Muscle of leg (tissue), 11 donors: Measurements from ENCODE around the gene SORBS1. TPM values are rescaled to one million over a fixed set of nuclear protein-coding genes. Genes with fewer than 3 reads are reported as not detected.

Experiments used
- DNase-seq: peaks from one replicate; pipeline ENCODE4 v3.0.0; 2013
- H3K27ac ChIP-seq: one replicate; pipeline ENCODE4 v1.5.1; 2013; ENCODE audit warnings: mild to moderate bottlenecking, low read length, control low read depth
- H3K27me3 ChIP-seq: one replicate; pipeline ENCODE4 v1.6.1; 2013; ENCODE audit warnings: low read length; ENCODE audit not compliant: control insufficient read depth, insufficient read depth
- H3K36me3 ChIP-seq: one replicate; pipeline ENCODE4 v1.6.1; 2013; ENCODE audit warnings: low read length; ENCODE audit not compliant: control insufficient read depth, insufficient read depth
- H3K4me1 ChIP-seq: one replicate; pipeline ENCODE4 v1.6.1; 2013; ENCODE audit warnings: low read length; ENCODE audit not compliant: control insufficient read depth, insufficient read depth
- H3K4me3 ChIP-seq: one replicate; pipeline ENCODE4 v1.5.1; 2013; ENCODE audit warnings: low read length, control low read depth
- H3K9me3 ChIP-seq: replicated peaks from 2 replicates; pipeline ENCODE4 v1.6.1; 2013; ENCODE audit warnings: low read depth, low read length; ENCODE audit not compliant: control insufficient read depth
- WGBS: methylation state at CpG from one replicate; pipeline ENCODE4 v1.1.5; 2013; ENCODE audit warnings: missing lambda C conversion rate; ENCODE audit not compliant: insufficient coverage; 5-methylcytosine and 5-hydroxymethylcytosine counted together
- polyA plus RNA-seq, 8 donors: library from polyadenylated mRNA; unstranded; fragments of 120-200 nt; gene quantifications; one replicate each; pipeline versions ENCODE4 v1.2.1 to v1.2.3, GENCODE V29; 2013; ENCODE audit warnings: inconsistent platforms in 1 of 8, low replicate concordance in 1 of 8; ENCODE audit not compliant: insufficient read length in 8 of 8, insufficient read depth in 1 of 8
- total RNA-seq: library from RNA; stranded (reverse); fragments of 120-200 nt; gene quantifications from one replicate; pipeline ENCODE4 v1.2.4, GENCODE V29; 2013

SORBS1 gene
- total and polyA plus RNA-seq, 9 donors, result 50.4 to 104 (median 57.8) TPM

- DNase-seq, result no peak
- Histone ChIP-seq H3K36me3 (no peaks in the 10 kb centered on the region), H3K4me3 (no peak overlapping the region), H3K27ac (no peak overlapping the region), H3K9me3 (no peaks in the 10 kb centered on the region), H3K27me3 (no peaks in the 10 kb centered on the region), H3K4me1 (peaks cover 21% of the 10 kb centered on the region)
- no CpG with 5 or more reads among the region's 1 CpG for WGBS
These were observed 40.6 kb downstream of the SORBS1 start for GRCh38 chr10:95520617-95521016.

- peak overlapping the region; percentile 11 for H3K27ac ChIP-seq
- no peak overlapping the region for H3K4me3 ChIP-seq
- peak; percentile 25 for DNase-seq
- H3K36me3 ChIP-seq, result no peaks in the 10 kb centered on the region
- 53% methylated on average over 2 of the region's 8 CpGs for WGBS
- peaks cover 24% of the 10 kb centered on the region for H3K4me1 ChIP-seq
- no peaks in the 10 kb centered on the region for H3K27me3 ChIP-seq
- no peaks in the 10 kb centered on the region for H3K9me3 ChIP-seq
These were observed 42.4 kb downstream of the SORBS1 start for GRCh38 chr10:95518455-95519452.

GRCh38 chr10:95517536-95518454, 43.4 kb downstream of the SORBS1 start:
- no peaks in the 10 kb centered on the region for H3K9me3 ChIP-seq
- H3K27me3 ChIP-seq, result no peaks in the 10 kb centered on the region
- no peaks in the 10 kb centered on the region for H3K36me3 ChIP-seq
- H3K4me3 ChIP-seq, result no peak overlapping the region
- WGBS, result 53% methylated on average over 4 of the region's 5 CpGs
- H3K4me1 ChIP-seq, result peaks cover 30% of the 10 kb centered on the region
- no peak overlapping the region for H3K27ac ChIP-seq
- peak; percentile 24 for DNase-seq

GRCh38 chr10:95516774-95517373, 44.3 kb downstream of the SORBS1 start:
- H3K36me3 ChIP-seq, result no peaks in the 10 kb centered on the region
- peaks cover 32% of the 10 kb centered on the region for H3K4me1 ChIP-seq
- WGBS, result 84% methylated on average over 4 of the region's 7 CpGs
- no peak overlapping the region for H3K27ac ChIP-seq
- H3K9me3 ChIP-seq, result no peaks in the 10 kb centered on the region
- DNase-seq, result no peak
- no peaks in the 10 kb centered on the region for H3K27me3 ChIP-seq
- no peak overlapping the region for H3K4me3 ChIP-seq

- H3K4me1 ChIP-seq, result peaks cover 33% of the 10 kb centered on the region
- DNase-seq, result peak; percentile 33
- H3K4me3 ChIP-seq, result no peak overlapping the region
- H3K27me3 ChIP-seq, result no peaks in the 10 kb centered on the region
- H3K27ac ChIP-seq, result no peak overlapping the region
- H3K36me3 ChIP-seq, result no peaks in the 10 kb centered on the region
- no CpG with 5 or more reads among the region's 2 CpGs for WGBS
- no peaks in the 10 kb centered on the region for H3K9me3 ChIP-seq
These were observed 47.2 kb downstream of the SORBS1 start for GRCh38 chr10:95513941-95514392.

GRCh38 chr10:95513008-95513589, 48.1 kb downstream of the SORBS1 start:
- Histone ChIP-seq H3K36me3 (no peaks in the 10 kb centered on the region), H3K27me3 (no peaks in the 10 kb centered on the region), H3K9me3 (no peaks in the 10 kb centered on the region), H3K4me1 (peaks cover 28% of the 10 kb centered on the region), H3K4me3 (no peak overlapping the region), H3K27ac (peak overlapping the region; percentile 17)
- DNase-seq, result no peak
- 78% methylated on average over 9 of the region's 11 CpGs for WGBS

GRCh38 chr10:95511314-95511713, 49.9 kb downstream of the SORBS1 start:
- H3K4me1 ChIP-seq, result peaks cover 23% of the 10 kb centered on the region

GRCh38 chr10:95509251-95509650, 51.9 kb downstream of the SORBS1 start:
- peak overlapping the region; percentile 52 for H3K27ac ChIP-seq
- H3K4me3 ChIP-seq, result no peak overlapping the region
- H3K9me3 ChIP-seq, result no peaks in the 10 kb centered on the region
- no CpG with 5 or more reads among the region's 1 CpG for WGBS
- peaks cover 23% of the 10 kb centered on the region for H3K4me1 ChIP-seq
- peak; percentile 71 for DNase-seq
- no peaks in the 10 kb centered on the region for H3K27me3 ChIP-seq
- H3K36me3 ChIP-seq, result no peaks in the 10 kb centered on the region

More at GRCh38 chr10:95511314-95511713, 49.9 kb downstream of the SORBS1 start:
- Histone ChIP-seq H3K27me3 (no peaks in the 10 kb centered on the region), H3K36me3 (no peaks in the 10 kb centered on the region), H3K4me3 (no peak overlapping the region), H3K9me3 (no peaks in the 10 kb centered on the region), H3K27ac (no peak overlapping the region)
- no peak for DNase-seq
- WGBS, result 60% methylated on average over 6 of the region's 6 CpGs

GRCh38 chr10:95508730-95509129, 52.4 kb downstream of the SORBS1 start:
- H3K4me1 ChIP-seq, result peaks cover 21% of the 10 kb centered on the region
- H3K27me3 ChIP-seq, result no peaks in the 10 kb centered on the region
- H3K9me3 ChIP-seq, result no peaks in the 10 kb centered on the region
- peak; percentile 21 for DNase-seq
- 15% methylated on average over 3 of the region's 3 CpGs for WGBS
- peak overlapping the region; percentile 52 for H3K27ac ChIP-seq
- H3K4me3 ChIP-seq, result no peak overlapping the region
- H3K36me3 ChIP-seq, result no peaks in the 10 kb centered on the region
